Gastroesophageal sphincter (tissue), 4 donors: ENCODE measurements around the gene GPS1. TPM values are rescaled to one million over a fixed set of nuclear protein-coding genes. Genes with fewer than 3 reads are reported as not detected.

Source experiments
- ATAC-seq: fragments of 150-250 bp; one replicate; pipeline ENCODE4 v1.9.1; 2016; ENCODE audit warnings: mild to moderate bottlenecking, moderate library complexity
- H3K27ac ChIP-seq, 4 donors: fragments of 200-600 bp; sonication (generic) in 3 of 4; 1 replicate in 3 of 4; 2 replicates in 1 of 4; pipeline ENCODE4 v1.5.1; 2016 to 2019
- H3K27me3 ChIP-seq: fragments of 200-600 bp; sonication (generic); one replicate; pipeline ENCODE4 v1.5.1; 2019
- H3K36me3 ChIP-seq, 2 donors: fragments of 200-600 bp; sonication (generic); one replicate each; pipeline ENCODE4 v1.5.1; 2019; ENCODE audit warnings: control low read depth in 1 of 2
- H3K4me1 ChIP-seq, 3 donors: fragments of 200-600 bp; sonication (generic); 1 replicate in 2 of 3; 2 replicates in 1 of 3; pipeline ENCODE4 v1.5.1; 2016 to 2019; ENCODE audit warnings: control low read depth in 2 of 3
- H3K4me3 ChIP-seq, 2 donors: fragments of 200-600 bp; sonication (generic); one replicate each; pipeline ENCODE4 v1.5.1; 2019; ENCODE audit warnings: mild to moderate bottlenecking in 1 of 2, moderate library complexity in 1 of 2
- H3K9me3 ChIP-seq, 3 donors: fragments of 200-600 bp; sonication (generic); one replicate each; pipeline ENCODE4 v1.5.1; 2017 to 2019; ENCODE audit warnings: control low read depth in 2 of 3
- EP300 ChIP-seq: sonication (generic); formaldehyde crosslinking; IDR thresholded peaks from one replicate; pipeline ENCODE4 v1.6.1; 2017; ENCODE audit warnings: antibody characterized with exemption, mild to moderate bottlenecking
- POLR2A ChIP-seq, 2 donors: fragments of 450-650 bp; IDR thresholded peaks; one replicate each; pipeline ENCODE4 v1.6.1; 2017; ENCODE audit warnings: antibody characterized with exemption in 2 of 2, mild to moderate bottlenecking in 2 of 2, moderate library complexity in 1 of 2
- POLR2AphosphoS5 ChIP-seq: sonication (generic); formaldehyde crosslinking; IDR thresholded peaks from one replicate; pipeline ENCODE4 v1.6.1; 2017; ENCODE audit warnings: antibody characterized with exemption
- WGBS, 2 donors: methylation state at CpG; one replicate each; pipeline ENCODE4 v1.1.5; 2018; ENCODE audit warnings: low coverage in 1 of 2; 5-methylcytosine and 5-hydroxymethylcytosine counted together
- total RNA-seq, 4 donors: library from RNA; depleted of rRNA; stranded (reverse); fragments of >200 nt; gene quantifications; one replicate each; pipeline ENCODE4 v1.1.0, GENCODE V29; 2016
- TF ChIP-seq, protein P1 (sequence below), 4 experiments: fragments of 200-600 bp in 2 of 4; fragments of 450-650 bp in 2 of 4; sonication (generic) in 1 of 4; IDR thresholded peaks; one replicate each; pipeline ENCODE4 v1.5.1; 2017 to 2019; ENCODE audit warnings: antibody characterized with exemption in 4 of 4, mild to moderate bottlenecking in 2 of 4, moderate library complexity in 2 of 4

Gene GPS1
- total RNA-seq, 4 donors from 2014 or later = 69.3 to 103 (median 77.2) TPM

DNA sequence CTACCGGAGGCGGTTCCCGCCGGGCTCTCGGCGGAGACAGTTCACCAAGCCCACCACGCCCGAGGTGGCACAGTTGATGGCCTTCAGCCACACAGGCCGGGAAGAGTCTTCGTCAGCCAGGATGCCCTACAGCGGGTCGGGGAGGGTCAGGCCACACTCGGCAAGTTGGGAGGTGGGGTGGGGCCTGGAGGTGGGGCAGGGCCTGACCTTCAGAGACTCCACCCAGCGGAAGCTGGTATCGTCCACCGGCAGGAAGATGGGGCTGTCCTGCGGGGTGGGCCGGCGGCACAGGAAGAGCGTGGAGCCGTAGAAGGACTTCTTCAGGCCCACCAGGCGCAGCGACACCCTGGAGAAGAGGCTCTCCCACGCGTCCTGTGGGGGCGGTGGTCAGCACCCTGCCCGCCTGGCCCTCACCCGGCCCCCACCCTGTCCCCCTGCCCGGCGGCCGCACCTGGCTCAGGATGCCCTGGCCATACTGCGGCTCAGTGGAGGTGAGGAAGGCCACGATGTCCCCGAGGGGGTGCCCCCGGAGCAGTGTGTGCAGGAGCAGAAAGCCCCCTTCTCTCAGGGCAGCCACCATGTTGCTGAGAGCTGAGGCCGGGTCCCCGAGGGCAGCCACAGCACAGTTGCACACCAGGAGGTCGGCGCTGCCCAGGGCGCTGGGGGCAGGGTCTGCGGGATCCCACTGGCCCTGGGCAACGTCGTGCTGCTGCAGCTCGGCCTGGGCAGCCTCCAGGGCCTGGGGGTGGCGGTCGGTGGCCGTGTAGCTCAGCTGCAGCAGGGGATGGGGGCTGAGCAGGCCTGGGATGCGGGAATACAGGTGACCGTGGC is 33.5 kb downstream of the GPS1 start:
- H3K9me3 ChIP-seq = no peaks in the 10 kb centered on the region
- WGBS, 2 donors = 0% methylated on average over 1 of the region's 49 CpGs; no CpG with 5 or more reads in 1 of the 2 donors
- H3K4me3 ChIP-seq = no peak overlapping the region
- H3K4me1 ChIP-seq = no peaks in the 10 kb centered on the region
- TF ChIP-seq, protein P1, sequence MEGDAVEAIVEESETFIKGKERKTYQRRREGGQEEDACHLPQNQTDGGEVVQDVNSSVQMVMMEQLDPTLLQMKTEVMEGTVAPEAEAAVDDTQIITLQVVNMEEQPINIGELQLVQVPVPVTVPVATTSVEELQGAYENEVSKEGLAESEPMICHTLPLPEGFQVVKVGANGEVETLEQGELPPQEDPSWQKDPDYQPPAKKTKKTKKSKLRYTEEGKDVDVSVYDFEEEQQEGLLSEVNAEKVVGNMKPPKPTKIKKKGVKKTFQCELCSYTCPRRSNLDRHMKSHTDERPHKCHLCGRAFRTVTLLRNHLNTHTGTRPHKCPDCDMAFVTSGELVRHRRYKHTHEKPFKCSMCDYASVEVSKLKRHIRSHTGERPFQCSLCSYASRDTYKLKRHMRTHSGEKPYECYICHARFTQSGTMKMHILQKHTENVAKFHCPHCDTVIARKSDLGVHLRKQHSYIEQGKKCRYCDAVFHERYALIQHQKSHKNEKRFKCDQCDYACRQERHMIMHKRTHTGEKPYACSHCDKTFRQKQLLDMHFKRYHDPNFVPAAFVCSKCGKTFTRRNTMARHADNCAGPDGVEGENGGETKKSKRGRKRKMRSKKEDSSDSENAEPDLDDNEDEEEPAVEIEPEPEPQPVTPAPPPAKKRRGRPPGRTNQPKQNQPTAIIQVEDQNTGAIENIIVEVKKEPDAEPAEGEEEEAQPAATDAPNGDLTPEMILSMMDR (IDR thresholded peaks at IDR 0.05) = no peak
- no peak for TF ChIP-seq EP300
- TF ChIP-seq POLR2AphosphoS5 = no peak
- TF ChIP-seq POLR2A (IDR thresholded peaks at IDR 0.05) = no peak
- no peak overlapping the region for H3K27ac ChIP-seq
- H3K27me3 ChIP-seq = no peaks in the 10 kb centered on the region
- no peak for ATAC-seq
- peaks cover 0 to 100% of the 10 kb centered on the region in 2 donors for H3K36me3 ChIP-seq

- no peak for ATAC-seq
- TF ChIP-seq, protein P1 (IDR thresholded peaks at IDR 0.05) = no peak
- TF ChIP-seq EP300 = no peak
- TF ChIP-seq POLR2AphosphoS5 = no peak
- TF ChIP-seq POLR2A (IDR thresholded peaks at IDR 0.05) = no peak
- WGBS, 2 donors = no CpG with 5 or more reads among the region's 25 CpGs
- Histone ChIP-seq H3K27ac (no peak overlapping the region), H3K4me3 (no peak overlapping the region), H3K9me3 (no peaks in the 10 kb centered on the region), H3K36me3 (peaks cover 0 to 100% of the 10 kb centered on the region in 2 donors), H3K4me1 (no peaks in the 10 kb centered on the region), H3K27me3 (no peaks in the 10 kb centered on the region)
These were observed 34.5 kb downstream of the GPS1 start for GRCh38 chr17:82085931-82086764.

DNA sequence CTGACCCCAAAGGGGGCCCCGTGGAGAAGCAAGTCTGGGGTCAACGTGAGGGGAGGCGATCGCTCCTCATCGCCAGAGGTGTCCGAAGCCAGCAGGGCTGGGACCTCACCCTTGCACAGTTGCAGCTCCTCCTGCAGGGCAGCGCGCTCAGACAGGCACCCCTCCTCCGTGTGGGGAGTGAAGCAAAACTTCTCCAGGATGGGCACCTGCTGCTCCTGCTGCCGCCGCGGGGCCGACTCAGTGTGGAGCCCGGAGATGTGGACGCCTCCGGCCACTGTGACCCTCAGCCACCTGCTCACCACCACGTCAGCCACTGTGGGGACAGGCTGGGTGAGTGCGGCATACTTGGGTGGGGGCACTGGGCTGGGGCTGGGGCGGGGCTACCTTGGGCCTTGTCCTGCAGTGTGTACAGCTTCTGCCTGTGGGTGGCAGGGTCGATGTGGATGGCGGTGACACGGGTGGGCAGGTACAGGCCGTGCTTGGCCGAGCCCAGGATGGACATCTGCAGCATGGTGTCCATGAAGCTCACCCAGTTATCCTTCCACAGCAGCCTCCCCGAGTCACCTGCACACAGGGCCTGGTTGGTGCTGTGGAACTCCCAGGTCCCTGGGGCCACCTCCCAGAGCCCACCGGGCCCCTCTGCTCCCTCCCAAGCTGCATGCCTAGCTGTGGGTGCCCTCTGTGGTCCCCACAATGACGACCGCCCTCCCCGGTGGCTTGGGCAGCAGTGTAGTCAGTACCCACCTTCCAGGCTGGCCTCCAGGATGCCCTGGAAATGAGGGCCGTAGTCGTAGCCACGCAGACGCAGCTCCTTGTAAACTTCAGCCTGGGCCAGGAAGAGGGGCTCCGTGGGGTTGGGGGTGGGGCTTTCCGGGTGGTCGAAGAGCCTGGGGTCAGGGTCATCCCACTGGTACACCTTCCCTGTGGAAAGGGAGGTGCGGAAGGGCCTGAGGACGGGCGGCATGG is 35.5 kb downstream of the GPS1 start:
- Histone ChIP-seq H3K4me3 (no peak overlapping the region), H3K27me3 (no peaks in the 10 kb centered on the region), H3K4me1 (no peaks in the 10 kb centered on the region), H3K36me3 (peaks cover 0 to 100% of the 10 kb centered on the region in 2 donors), H3K9me3 (no peaks in the 10 kb centered on the region), H3K27ac (no peak overlapping the region)
- no peak for TF ChIP-seq POLR2A (IDR thresholded peaks at IDR 0.05)
- no peak for TF ChIP-seq POLR2AphosphoS5
- TF ChIP-seq, protein P1 (IDR thresholded peaks at IDR 0.05) = no peak
- TF ChIP-seq EP300 = no peak
- WGBS, 2 donors = no CpG with 5 or more reads among the region's 39 CpGs
- no peak for ATAC-seq

GRCh38 chr17:82087961-82088837 is 36.5 kb downstream of the GPS1 start:
- WGBS, 2 donors = no CpG with 5 or more reads among the region's 48 CpGs
- no peaks in the 10 kb centered on the region for H3K4me1 ChIP-seq
- H3K27ac ChIP-seq = no peak overlapping the region
- ATAC-seq = no peak
- H3K36me3 ChIP-seq = peaks cover 0 to 100% of the 10 kb centered on the region in 2 donors
- no peaks in the 10 kb centered on the region for H3K27me3 ChIP-seq
- no peak for TF ChIP-seq EP300
- no peak for TF ChIP-seq POLR2AphosphoS5
- no peak for TF ChIP-seq POLR2A (IDR thresholded peaks at IDR 0.05)
- TF ChIP-seq, protein P1 (IDR thresholded peaks at IDR 0.05) = no peak
- H3K4me3 ChIP-seq = no peak overlapping the region
- no peaks in the 10 kb centered on the region for H3K9me3 ChIP-seq
